Mesenchymal stem cell (in vitro differentiated cells and primary cell): Measurements from ENCODE around the gene NSUN6.
A peak's percentile ranks its signal among the peaks of the same experiment; 100 is the strongest.

Experiments used
- DNase-seq: peaks from one replicate; pipeline ENCODE4 v3.0.0-alpha.2; 2013
- H2AFZ ChIP-seq: one replicate; pipeline ENCODE4 v1.6.1; 2013; ENCODE audit warnings: low read depth, mild to moderate bottlenecking, control low read depth, inconsistent platforms, low read length, moderate library complexity
- H2AK5ac ChIP-seq: 2 replicates; pipeline ENCODE4 v1.6.1; 2013; ENCODE audit warnings: low read length, moderate library complexity, mild to moderate bottlenecking, inconsistent platforms; ENCODE audit not compliant: severe bottlenecking
- H2BK120ac ChIP-seq: one replicate; pipeline ENCODE4 v1.6.1; 2013; ENCODE audit warnings: low read depth, mild to moderate bottlenecking, inconsistent platforms, low read length, moderate library complexity
- H2BK12ac ChIP-seq, 2 experiments: one replicate each; pipeline ENCODE4 v1.6.1; 2013; ENCODE audit warnings: inconsistent platforms in 2 of 2, low read length in 2 of 2, mild to moderate bottlenecking in 2 of 2, moderate library complexity in 2 of 2, control low read depth in 1 of 2
- H2BK15ac ChIP-seq: one replicate; pipeline ENCODE4 v1.6.1; 2013; ENCODE audit warnings: mild to moderate bottlenecking, low read depth, inconsistent platforms; ENCODE audit not compliant: poor library complexity, severe bottlenecking
- H2BK5ac ChIP-seq: 2 replicates; pipeline ENCODE4 v1.6.1; 2013; ENCODE audit warnings: low read depth, mild to moderate bottlenecking, low read length, control low read depth, inconsistent platforms; ENCODE audit not compliant: poor library complexity, severe bottlenecking
- H3K14ac ChIP-seq, 2 experiments: one replicate each; pipeline ENCODE4 v1.6.1; 2013; ENCODE audit warnings: inconsistent platforms in 2 of 2, low read length in 2 of 2, control low read depth in 1 of 2, mild to moderate bottlenecking in 1 of 2, moderate library complexity in 1 of 2
- H3K18ac ChIP-seq, 2 experiments: one replicate each; pipeline ENCODE4 v1.6.1; 2013; ENCODE audit warnings: inconsistent platforms in 2 of 2, low read length in 2 of 2, control low read depth in 1 of 2, low read depth in 1 of 2, mild to moderate bottlenecking in 1 of 2
- H3K23ac ChIP-seq, 2 experiments: one replicate each; pipeline ENCODE4 v1.6.1; 2013; ENCODE audit warnings: inconsistent platforms in 2 of 2, low read length in 2 of 2, mild to moderate bottlenecking in 2 of 2, moderate library complexity in 2 of 2, control low read depth in 1 of 2
- H3K27ac ChIP-seq: 2 replicates; pipeline ENCODE4 v1.5.1; 2013; ENCODE audit warnings: mild to moderate bottlenecking, moderate library complexity, low read length, control low read depth, inconsistent platforms; ENCODE audit not compliant: poor library complexity, severe bottlenecking
- H3K27me3 ChIP-seq, 2 experiments: 2 replicates each; pipeline versions ENCODE4 v1.6.1 to v1.7.0; 2013; ENCODE audit warnings: low read length in 2 of 2, mild to moderate bottlenecking in 2 of 2, moderate library complexity in 2 of 2, control low read depth in 1 of 2, inconsistent platforms in 1 of 2; ENCODE audit not compliant: control insufficient read depth in 1 of 2, insufficient read depth in 1 of 2
- H3K36me3 ChIP-seq, 2 experiments: 2 replicates each; pipeline versions ENCODE4 v1.6.1 to v1.7.0; 2013; ENCODE audit warnings: low read length in 2 of 2, control low read depth in 1 of 2, inconsistent platforms in 1 of 2, low read depth in 1 of 2, mild to moderate bottlenecking in 1 of 2; ENCODE audit not compliant: insufficient read depth in 2 of 2, control insufficient read depth in 1 of 2
- H3K4ac ChIP-seq, 2 experiments: one replicate each; pipeline ENCODE4 v1.6.1; 2013; ENCODE audit warnings: inconsistent platforms in 2 of 2, low read length in 2 of 2, mild to moderate bottlenecking in 2 of 2, moderate library complexity in 2 of 2, control low read depth in 1 of 2, low read depth in 1 of 2
- H3K4me1 ChIP-seq: 2 replicates; pipeline ENCODE4 v1.6.1; 2013; ENCODE audit warnings: low read depth, low read length, control low read depth; ENCODE audit not compliant: control insufficient read depth, insufficient read depth
- H3K4me2 ChIP-seq: 2 replicates; pipeline ENCODE4 v1.6.1; 2013; ENCODE audit warnings: low read length, mild to moderate bottlenecking, inconsistent platforms; ENCODE audit not compliant: poor library complexity, severe bottlenecking
- H3K4me3 ChIP-seq, 2 experiments: 2 replicates each; pipeline versions ENCODE4 v1.5.1 to v1.7.0; 2013; ENCODE audit warnings: low read length in 2 of 2, mild to moderate bottlenecking in 2 of 2, control low read depth in 1 of 2, low read depth in 1 of 2; ENCODE audit not compliant: insufficient read depth in 1 of 2
- H3K79me1 ChIP-seq: replicated peaks from 2 replicates; pipeline ENCODE4 v1.6.1; 2013; ENCODE audit warnings: mild to moderate bottlenecking, control low read depth, low read length, inconsistent platforms; ENCODE audit not compliant: poor library complexity, severe bottlenecking
- H3K9ac ChIP-seq: 2 replicates; pipeline ENCODE4 v1.7.0; 2013; ENCODE audit warnings: mild to moderate bottlenecking, low read length, moderate library complexity
- H3K9me3 ChIP-seq: 2 replicates; pipeline ENCODE4 v1.7.0; 2013; ENCODE audit warnings: mild to moderate bottlenecking, low read length; ENCODE audit not compliant: control insufficient read depth
- H4K8ac ChIP-seq: one replicate; pipeline ENCODE4 v1.6.1; 2013; ENCODE audit warnings: inconsistent platforms, mild to moderate bottlenecking, low read length, moderate library complexity
- H4K91ac ChIP-seq: one replicate; pipeline ENCODE4 v1.6.1; 2013; ENCODE audit warnings: mild to moderate bottlenecking, low read length, inconsistent platforms
- WGBS: methylation state at CpG from one replicate; pipeline ENCODE4 v1.1.7; 2013; ENCODE audit warnings: mixed read lengths; 5-methylcytosine and 5-hydroxymethylcytosine counted together

Gene NSUN6

GRCh38 chr10:18666810-18667209 lies 15.4 kb upstream of the NSUN6 start:
- Histone ChIP-seq H3K18ac (no peak overlapping the region), H4K91ac (no peak overlapping the region), H3K79me1 (peaks cover 8% of the 10 kb centered on the region), H3K4me3 (no peak overlapping the region), H3K27me3 (no peaks in the 10 kb centered on the region), H3K23ac (no peak overlapping the region), H2AK5ac (no peak overlapping the region), H2BK15ac (no peak overlapping the region), H3K9me3 (no peaks in the 10 kb centered on the region), H2AFZ (no peak overlapping the region), H2BK120ac (no peak overlapping the region), H3K14ac (no peak overlapping the region), H3K9ac (no peak overlapping the region), H3K4ac (no peak overlapping the region), H3K27ac (peak overlapping the region; percentile 49), H2BK5ac (no peak overlapping the region), H3K36me3 (peaks cover 10 to 33% of the 10 kb centered on the region in 2 experiments), H2BK12ac (no peak overlapping the region), H4K8ac (no peak overlapping the region), H3K4me1 (peaks cover 3% of the 10 kb centered on the region), H3K4me2 (no peak overlapping the region)
- no CpG with 5 or more reads among the region's 2 CpGs for WGBS
- peak; percentile 76 for DNase-seq

GRCh38 chr10:18665815-18666558 lies 14.6 kb upstream of the NSUN6 start:
- H4K8ac ChIP-seq: no peak overlapping the region
- no peak overlapping the region for H2BK12ac ChIP-seq
- no peak overlapping the region for H4K91ac ChIP-seq
- peaks cover 3 to 26% of the 10 kb centered on the region in 2 experiments for H3K36me3 ChIP-seq
- H3K9ac ChIP-seq: no peak overlapping the region
- H2BK120ac ChIP-seq: no peak overlapping the region
- H3K79me1 ChIP-seq: peaks cover 3% of the 10 kb centered on the region
- no peak overlapping the region for H2AFZ ChIP-seq
- peak overlapping the region; percentile 64 for H3K27ac ChIP-seq
- no peaks in the 10 kb centered on the region for H3K27me3 ChIP-seq
- no peak overlapping the region for H2BK15ac ChIP-seq
- peaks cover 3% of the 10 kb centered on the region for H3K4me1 ChIP-seq
- H2AK5ac ChIP-seq: no peak overlapping the region
- peak; percentile 42 for DNase-seq
- H2BK5ac ChIP-seq: no peak overlapping the region
- no peak overlapping the region for H3K18ac ChIP-seq
- H3K4me3 ChIP-seq: no peak overlapping the region
- 29% methylated on average over 3 of the region's 3 CpGs for WGBS
- H3K9me3 ChIP-seq: no peaks in the 10 kb centered on the region
- H3K23ac ChIP-seq: no peak overlapping the region
- no peak overlapping the region for H3K4me2 ChIP-seq
- H3K4ac ChIP-seq: no peak overlapping the region
- H3K14ac ChIP-seq: no peak overlapping the region

GRCh38 chr10:18664841-18665478 lies 13.6 kb upstream of the NSUN6 start:
- Histone ChIP-seq H3K18ac (no peak overlapping the region), H3K4me2 (no peak overlapping the region), H2AK5ac (peak overlapping the region; percentile 87), H2BK5ac (no peak overlapping the region), H2BK15ac (no peak overlapping the region), H3K14ac (no peak overlapping the region), H3K4me3 (no peak overlapping the region), H3K9me3 (no peaks in the 10 kb centered on the region), H3K79me1 (no peaks in the 10 kb centered on the region), H2BK120ac (no peak overlapping the region), H3K27ac (peak overlapping the region; percentile 64), H3K9ac (no peak overlapping the region), H4K91ac (no peak overlapping the region), H2AFZ (no peak overlapping the region), H3K4me1 (peaks cover 7% of the 10 kb centered on the region), H2BK12ac (no peak overlapping the region), H3K27me3 (no peaks in the 10 kb centered on the region), H3K36me3 (peaks cover 3 to 18% of the 10 kb centered on the region in 2 experiments), H3K23ac (no peak overlapping the region), H4K8ac (peak overlapping the region; percentile 38), H3K4ac (no peak overlapping the region)
- 79% methylated on average over 2 of the region's 2 CpGs for WGBS
- DNase-seq: no peak

- no peak overlapping the region for H3K4ac ChIP-seq
- H2AK5ac ChIP-seq: no peak overlapping the region
- H3K4me1 ChIP-seq: peaks cover 8% of the 10 kb centered on the region
- peak overlapping the region; percentile 100 for H3K9ac ChIP-seq
- no peak overlapping the region for H3K14ac ChIP-seq
- H3K4me2 ChIP-seq: peak overlapping the region; percentile 64
- H3K18ac ChIP-seq: no peak overlapping the region
- no peaks in the 10 kb centered on the region for H3K36me3 ChIP-seq
- DNase-seq: no peak
- no peak overlapping the region for H3K23ac ChIP-seq
- no peak overlapping the region for H4K91ac ChIP-seq
- no peak overlapping the region for H2BK15ac ChIP-seq
- H4K8ac ChIP-seq: no peak overlapping the region
- H2BK5ac ChIP-seq: no peak overlapping the region
- H3K9me3 ChIP-seq: no peaks in the 10 kb centered on the region
- WGBS: 97% methylated on average over 16 of the region's 19 CpGs
- no peak overlapping the region for H2BK12ac ChIP-seq
- H3K27ac ChIP-seq: no peak overlapping the region
- peaks cover 4% of the 10 kb centered on the region for H3K79me1 ChIP-seq
- H2BK120ac ChIP-seq: no peak overlapping the region
- H2AFZ ChIP-seq: no peak overlapping the region
- peak overlapping the region in 1 of 2 experiments; percentile 89 for H3K4me3 ChIP-seq
- H3K27me3 ChIP-seq: no peaks in the 10 kb centered on the region
These were observed 9.5 kb upstream of the NSUN6 start for GRCh38 chr10:18660816-18661431.
